ENCODE measurements around the gene SSUH2. TPM values are rescaled to one million over a fixed set of nuclear protein-coding genes. Genes with fewer than 3 reads are reported as not detected.
"Not testable (repeated sequence)": the region's sequence is repeated elsewhere in the genome, so short reads cannot be mapped to it uniquely, and the experiment has no call there.

SSUH2 gene
- total RNA-seq (2014; rRNA removed; shearing (Covaris generic)) = not detected in 2 replicates
- 0.05 and 0.33 TPM in 2 replicates for polyA plus RNA-seq (2015; cell fraction: cytosol; rRNA removed)
- 0.99 and 3.8 TPM in 2 replicates for polyA plus RNA-seq (2015; cell fraction: nucleus; rRNA removed)

GRCh38 chr3:8644748-8645390 is at the start of gene SSUH2:
Gene SSUH2, minus strand, starts transcription at chr3:8644798. Its CDS starts 40 bp downstream, at chr3:8644758.
- in situ Hi-C loops (cut with HindIII; ENCODE audit: low pct_unique_long_range_greater_than_20kb, low sequenced_read_pairs) = no loop called here

GRCh38 chr3:8691295-8691694 is 46.7 kb upstream of the SSUH2 start:
- DNase-seq (ENCODE audit: low read depth, low spot score); in situ Hi-C loops (cut with HindIII; ENCODE audit: low pct_unique_long_range_greater_than_20kb, low sequenced_read_pairs): not testable (repeated sequence)

More at GRCh38 chr3:8644748-8645390, at the start of gene SSUH2:
- no peak for DNase-seq (ENCODE audit: low read depth, low spot score)

- DNase-seq (ENCODE audit: low read depth, low spot score); in situ Hi-C loops (cut with HindIII; ENCODE audit: low pct_unique_long_range_greater_than_20kb, low sequenced_read_pairs): not testable (repeated sequence)
Measured at GRCh38 chr3:8684992-8685391, 40.4 kb upstream of the SSUH2 start.

GRCh38 chr3:8682850-8683574 is 38.4 kb upstream of the SSUH2 start:
- DNase-seq (ENCODE audit: low read depth, low spot score); in situ Hi-C loops (cut with HindIII; ENCODE audit: low pct_unique_long_range_greater_than_20kb, low sequenced_read_pairs): not testable (repeated sequence)

GRCh38 chr3:8681881-8682538 is 37.4 kb upstream of the SSUH2 start:
- peak; percentile 64 for DNase-seq (ENCODE audit: low read depth, low spot score)
- in situ Hi-C loops (cut with HindIII; ENCODE audit: low pct_unique_long_range_greater_than_20kb, low sequenced_read_pairs) = not testable (repeated sequence)

GRCh38 chr3:8681349-8681748 is 36.8 kb upstream of the SSUH2 start:
- no peak for DNase-seq (ENCODE audit: low read depth, low spot score)
- in situ Hi-C loops (cut with HindIII; ENCODE audit: low pct_unique_long_range_greater_than_20kb, low sequenced_read_pairs) = no loop called here

- in situ Hi-C loops (cut with HindIII; ENCODE audit: low pct_unique_long_range_greater_than_20kb, low sequenced_read_pairs) = not testable (repeated sequence)
- DNase-seq (ENCODE audit: low read depth, low spot score) = peak; percentile 57
Measured at GRCh38 chr3:8679817-8680553, 35.4 kb upstream of the SSUH2 start.

- in situ Hi-C loops (cut with HindIII; ENCODE audit: low pct_unique_long_range_greater_than_20kb, low sequenced_read_pairs) = no loop called here
- no peak for DNase-seq (ENCODE audit: low read depth, low spot score)
Measured at GRCh38 chr3:8678751-8679150, 34.2 kb upstream of the SSUH2 start.

- in situ Hi-C loops (cut with HindIII; ENCODE audit: low pct_unique_long_range_greater_than_20kb, low sequenced_read_pairs) = not testable (repeated sequence)
- DNase-seq (ENCODE audit: low read depth, low spot score) = peak; percentile 44
Measured at GRCh38 chr3:8677258-8677657, 32.7 kb upstream of the SSUH2 start.

GRCh38 chr3:8675591-8675990 is 31.0 kb upstream of the SSUH2 start:
- in situ Hi-C loops (cut with HindIII; ENCODE audit: low pct_unique_long_range_greater_than_20kb, low sequenced_read_pairs) = not testable (repeated sequence)
- peak; percentile 31 for DNase-seq (ENCODE audit: low read depth, low spot score)

GRCh38 chr3:8673083-8673737 is 28.6 kb upstream of the SSUH2 start:
- in situ Hi-C loops (cut with HindIII; ENCODE audit: low pct_unique_long_range_greater_than_20kb, low sequenced_read_pairs) = no loop called here
- no peak for DNase-seq (ENCODE audit: low read depth, low spot score)

GRCh38 chr3:8669019-8669418 is 24.4 kb upstream of the SSUH2 start:
- no peak for DNase-seq (ENCODE audit: low read depth, low spot score)
- in situ Hi-C loops (cut with HindIII; ENCODE audit: low pct_unique_long_range_greater_than_20kb, low sequenced_read_pairs) = no loop called here

- in situ Hi-C loops (cut with HindIII; ENCODE audit: low pct_unique_long_range_greater_than_20kb, low sequenced_read_pairs) = no loop called here
- no peak for DNase-seq (ENCODE audit: low read depth, low spot score)
Measured at GRCh38 chr3:8668216-8668615, 23.6 kb upstream of the SSUH2 start.

GRCh38 chr3:8667463-8668091 is 23.0 kb upstream of the SSUH2 start:
- no peak for DNase-seq (ENCODE audit: low read depth, low spot score)
- in situ Hi-C loops (cut with HindIII; ENCODE audit: low pct_unique_long_range_greater_than_20kb, low sequenced_read_pairs) = no loop called here

- DNase-seq (ENCODE audit: low read depth, low spot score) = peak; percentile 54
- in situ Hi-C loops (cut with HindIII; ENCODE audit: low pct_unique_long_range_greater_than_20kb, low sequenced_read_pairs) = no loop called here
Measured at GRCh38 chr3:8665407-8665896, 20.9 kb upstream of the SSUH2 start.

- in situ Hi-C loops (cut with HindIII; ENCODE audit: low pct_unique_long_range_greater_than_20kb, low sequenced_read_pairs) = no loop called here
- peak; percentile 83 for DNase-seq (ENCODE audit: low read depth, low spot score)
Measured at GRCh38 chr3:8663177-8664061, 18.8 kb upstream of the SSUH2 start.
